ENCODE results near the gene MSI2. TPM values are rescaled to one million over a fixed set of nuclear protein-coding genes. Genes with fewer than 3 reads are reported as not detected.

MSI2 gene
- total and polyA plus RNA-seq, 9 of the 15 experiments (the other 6 are each of a cell fraction or from before 2014, with no cell fraction given), result 4.6 to 61.8 (median 42.4) TPM

DNA sequence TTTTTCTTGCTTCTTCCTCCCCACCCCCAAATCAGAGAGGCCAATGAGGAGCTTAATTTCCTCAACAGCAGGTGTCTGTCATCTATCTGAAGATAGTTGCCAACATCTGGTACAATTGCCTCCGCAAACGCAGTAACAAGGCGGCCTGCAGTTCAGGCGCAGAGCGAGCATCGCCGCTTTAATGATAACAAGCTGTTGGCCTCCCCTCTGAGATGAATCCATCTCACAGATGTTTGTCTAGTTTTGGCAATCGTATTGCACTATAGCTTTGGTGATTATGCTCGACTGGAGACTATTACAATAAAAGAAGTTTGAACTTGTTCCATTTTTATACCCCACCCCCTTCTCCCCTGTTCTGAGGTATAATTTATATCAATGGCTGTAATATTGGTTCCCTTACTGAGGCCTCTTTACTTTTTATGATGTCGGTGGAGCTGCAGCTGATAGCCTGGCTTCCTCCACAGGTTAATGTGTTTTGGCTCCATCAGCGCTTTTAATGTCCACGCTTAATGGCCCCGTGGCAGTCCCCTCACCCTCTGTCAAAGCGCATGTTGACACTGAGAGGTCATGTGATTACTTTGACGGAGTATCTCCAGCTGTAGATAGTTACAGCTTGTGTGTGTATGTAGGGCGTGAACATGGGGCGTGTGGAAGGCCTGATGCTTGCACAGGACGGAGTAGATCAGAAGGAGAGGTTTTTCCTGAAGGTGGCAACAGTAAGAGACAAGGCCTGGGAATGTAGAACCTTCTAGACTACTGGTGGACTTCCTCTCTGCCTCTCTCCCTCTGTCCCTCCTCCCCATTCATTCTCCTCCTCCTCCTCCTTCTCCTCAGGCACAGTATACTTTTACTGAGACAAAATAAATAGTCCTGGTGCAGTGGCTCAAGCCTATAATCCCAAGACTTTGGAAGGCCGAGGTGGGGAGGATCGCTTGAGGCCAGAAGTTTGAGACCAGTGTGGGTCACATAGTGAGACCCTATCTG, 164.7 kb downstream of the MSI2 start (continued):
- no peak for TF ChIP-seq NCOA4 (IDR thresholded peaks at IDR 0.05; ENCODE audit: partially characterized antibody)
- no peak for TF ChIP-seq RBM14 (IDR thresholded peaks at IDR 0.05; ENCODE audit: borderline replicate concordance, insufficient read depth, low read depth, low read length)
- peak; percentile 90 for TF ChIP-seq TCF3 (CRISPR knock-in tag; IDR thresholded peaks at IDR 0.05)
- TF ChIP-seq FOXA3 (CRISPR knock-in tag; conservative IDR thresholded peaks at IDR 0.05 in 1 of 2, IDR thresholded peaks at IDR 0.05 in 1 of 2), result peak; percentile 64 to 73; a peak in 2 of 4 replicates
- peak; percentile 69 for TF ChIP-seq HNRNPLL (IDR thresholded peaks at IDR 0.05; ENCODE audit: low read depth, low read length, poor library complexity, severe bottlenecking)
- no peak for TF ChIP-seq ZNF445 (CRISPR knock-in tag; IDR thresholded peaks at IDR 0.05; ENCODE audit: low read depth)
- TF ChIP-seq TCF7 (IDR thresholded peaks at IDR 0.05; ENCODE audit: borderline replicate concordance), result no peak
- TF ChIP-seq ZNF780A (CRISPR knock-in tag; IDR thresholded peaks at IDR 0.05), result no peak
- TF ChIP-seq ZNF507 (tag; conservative IDR thresholded peaks at IDR 0.05), result no peak
- no peak for TF ChIP-seq KAT7 (CRISPR knock-in tag; IDR thresholded peaks at IDR 0.05; ENCODE audit: borderline replicate concordance)
- peak in 1 of 2 experiments; percentile 34; a peak in 1 of 4 replicates for TF ChIP-seq RCOR1 (IDR thresholded peaks at IDR 0.05; ENCODE audit: borderline replicate concordance in 1 of 2, low read depth in 2 of 2, low read length in 2 of 2)
- TF ChIP-seq KDM5B (IDR thresholded peaks at IDR 0.05; ENCODE audit: insufficient replicate concordance, low read depth, low read length), result no peak
- TF ChIP-seq SUPT5H (IDR thresholded peaks at IDR 0.05), result no peak
- TF ChIP-seq, protein P1, sequence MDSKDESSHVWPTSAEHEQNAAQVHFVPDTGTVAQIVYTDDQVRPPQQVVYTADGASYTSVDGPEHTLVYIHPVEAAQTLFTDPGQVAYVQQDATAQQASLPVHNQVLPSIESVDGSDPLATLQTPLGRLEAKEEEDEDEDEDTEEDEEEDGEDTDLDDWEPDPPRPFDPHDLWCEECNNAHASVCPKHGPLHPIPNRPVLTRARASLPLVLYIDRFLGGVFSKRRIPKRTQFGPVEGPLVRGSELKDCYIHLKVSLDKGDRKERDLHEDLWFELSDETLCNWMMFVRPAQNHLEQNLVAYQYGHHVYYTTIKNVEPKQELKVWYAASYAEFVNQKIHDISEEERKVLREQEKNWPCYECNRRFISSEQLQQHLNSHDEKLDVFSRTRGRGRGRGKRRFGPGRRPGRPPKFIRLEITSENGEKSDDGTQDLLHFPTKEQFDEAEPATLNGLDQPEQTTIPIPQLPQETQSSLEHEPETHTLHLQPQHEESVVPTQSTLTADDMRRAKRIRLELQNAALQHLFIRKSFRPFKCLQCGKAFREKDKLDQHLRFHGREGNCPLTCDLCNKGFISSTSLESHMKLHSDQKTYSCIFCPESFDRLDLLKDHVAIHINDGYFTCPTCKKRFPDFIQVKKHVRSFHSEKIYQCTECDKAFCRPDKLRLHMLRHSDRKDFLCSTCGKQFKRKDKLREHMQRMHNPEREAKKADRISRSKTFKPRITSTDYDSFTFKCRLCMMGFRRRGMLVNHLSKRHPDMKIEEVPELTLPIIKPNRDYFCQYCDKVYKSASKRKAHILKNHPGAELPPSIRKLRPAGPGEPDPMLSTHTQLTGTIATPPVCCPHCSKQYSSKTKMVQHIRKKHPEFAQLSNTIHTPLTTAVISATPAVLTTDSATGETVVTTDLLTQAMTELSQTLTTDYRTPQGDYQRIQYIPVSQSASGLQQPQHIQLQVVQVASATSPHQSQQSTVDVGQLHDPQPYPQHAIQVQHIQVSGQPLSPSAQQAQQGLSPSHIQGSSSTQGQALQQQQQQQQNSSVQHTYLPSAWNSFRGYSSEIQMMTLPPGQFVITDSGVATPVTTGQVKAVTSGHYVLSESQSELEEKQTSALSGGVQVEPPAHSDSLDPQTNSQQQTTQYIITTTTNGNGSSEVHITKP (IDR thresholded peaks at IDR 0.05; ENCODE audit: partially characterized antibody), result no peak
- TF ChIP-seq, protein P2, sequence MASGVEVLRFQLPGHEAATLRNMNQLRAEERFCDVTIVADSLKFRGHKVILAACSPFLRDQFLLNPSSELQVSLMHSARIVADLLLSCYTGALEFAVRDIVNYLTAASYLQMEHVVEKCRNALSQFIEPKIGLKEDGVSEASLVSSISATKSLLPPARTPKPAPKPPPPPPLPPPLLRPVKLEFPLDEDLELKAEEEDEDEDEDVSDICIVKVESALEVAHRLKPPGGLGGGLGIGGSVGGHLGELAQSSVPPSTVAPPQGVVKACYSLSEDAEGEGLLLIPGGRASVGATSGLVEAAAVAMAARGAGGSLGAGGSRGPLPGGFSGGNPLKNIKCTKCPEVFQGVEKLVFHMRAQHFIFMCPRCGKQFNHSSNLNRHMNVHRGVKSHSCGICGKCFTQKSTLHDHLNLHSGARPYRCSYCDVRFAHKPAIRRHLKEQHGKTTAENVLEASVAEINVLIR (CRISPR knock-in tag; IDR thresholded peaks at IDR 0.05), result no peak
- TF ChIP-seq NR2C1 (IDR thresholded peaks at IDR 0.05), result no peak
- no peak for TF ChIP-seq NR2C1 (tag; IDR thresholded peaks at IDR 0.05)
- TF ChIP-seq, protein P3, sequence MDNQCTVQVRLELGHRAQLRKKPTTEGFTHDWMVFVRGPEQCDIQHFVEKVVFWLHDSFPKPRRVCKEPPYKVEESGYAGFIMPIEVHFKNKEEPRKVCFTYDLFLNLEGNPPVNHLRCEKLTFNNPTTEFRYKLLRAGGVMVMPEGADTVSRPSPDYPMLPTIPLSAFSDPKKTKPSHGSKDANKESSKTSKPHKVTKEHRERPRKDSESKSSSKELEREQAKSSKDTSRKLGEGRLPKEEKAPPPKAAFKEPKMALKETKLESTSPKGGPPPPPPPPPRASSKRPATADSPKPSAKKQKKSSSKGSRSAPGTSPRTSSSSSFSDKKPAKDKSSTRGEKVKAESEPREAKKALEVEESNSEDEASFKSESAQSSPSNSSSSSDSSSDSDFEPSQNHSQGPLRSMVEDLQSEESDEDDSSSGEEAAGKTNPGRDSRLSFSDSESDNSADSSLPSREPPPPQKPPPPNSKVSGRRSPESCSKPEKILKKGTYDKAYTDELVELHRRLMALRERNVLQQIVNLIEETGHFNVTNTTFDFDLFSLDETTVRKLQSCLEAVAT (IDR thresholded peaks at IDR 0.05), result no peak
- TF ChIP-seq, protein P4, sequence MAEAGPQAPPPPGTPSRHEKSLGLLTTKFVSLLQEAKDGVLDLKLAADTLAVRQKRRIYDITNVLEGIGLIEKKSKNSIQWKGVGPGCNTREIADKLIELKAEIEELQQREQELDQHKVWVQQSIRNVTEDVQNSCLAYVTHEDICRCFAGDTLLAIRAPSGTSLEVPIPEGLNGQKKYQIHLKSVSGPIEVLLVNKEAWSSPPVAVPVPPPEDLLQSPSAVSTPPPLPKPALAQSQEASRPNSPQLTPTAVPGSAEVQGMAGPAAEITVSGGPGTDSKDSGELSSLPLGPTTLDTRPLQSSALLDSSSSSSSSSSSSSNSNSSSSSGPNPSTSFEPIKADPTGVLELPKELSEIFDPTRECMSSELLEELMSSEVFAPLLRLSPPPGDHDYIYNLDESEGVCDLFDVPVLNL (CRISPR knock-in tag; IDR thresholded peaks at IDR 0.05; ENCODE audit: low read depth), result no peak

Data from K562 (cell line).